COLO668 (cell line): ENCODE results near the gene AMFR.

Source experiments
- DNase-seq: peaks from one replicate; lab custom pipeline; 2025; ENCODE audit not compliant: unreplicated experiment; lab: John Stamatoyannopoulos, UW

AMFR gene

GRCh38 chr16:56425439-56425832 lies at the start of gene AMFR:
Gene AMFR, minus strand, starts transcription at chr16:56425545. Its CDS starts 218 bp downstream, at chr16:56425327.
- peak; percentile 83 for DNase-seq

- DNase-seq = no peak
Observed at GRCh38 chr16:56470666-56471065, 45.3 kb upstream of the AMFR start.

- no peak for DNase-seq
Observed at GRCh38 chr16:56470232-56470631, 44.9 kb upstream of the AMFR start.

DNA sequence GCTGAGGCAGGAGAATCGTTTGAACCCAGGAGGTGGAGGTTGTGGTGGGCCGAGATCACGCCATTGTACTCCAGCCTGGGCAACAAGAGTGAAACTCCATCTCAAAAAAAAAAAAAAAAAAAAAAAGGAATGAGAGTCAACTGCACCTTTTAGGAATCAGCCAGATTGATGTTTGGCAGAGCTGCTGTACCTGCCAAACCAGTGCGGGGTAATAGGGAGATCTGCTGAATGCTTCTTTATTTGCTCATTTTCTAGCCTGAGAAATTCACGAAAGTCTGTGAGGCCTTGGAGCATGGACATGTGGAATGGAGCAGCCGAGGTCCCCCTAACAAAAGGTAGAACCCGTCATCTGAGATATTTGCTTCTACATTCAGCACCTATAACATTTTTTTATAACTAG lies 44.4 kb upstream of the AMFR start:
- no peak for DNase-seq

- no peak for DNase-seq
Observed at GRCh38 chr16:56468800-56469199, 43.5 kb upstream of the AMFR start.

GRCh38 chr16:56466344-56466743 lies 41.0 kb upstream of the AMFR start:
- no peak for DNase-seq

DNA sequence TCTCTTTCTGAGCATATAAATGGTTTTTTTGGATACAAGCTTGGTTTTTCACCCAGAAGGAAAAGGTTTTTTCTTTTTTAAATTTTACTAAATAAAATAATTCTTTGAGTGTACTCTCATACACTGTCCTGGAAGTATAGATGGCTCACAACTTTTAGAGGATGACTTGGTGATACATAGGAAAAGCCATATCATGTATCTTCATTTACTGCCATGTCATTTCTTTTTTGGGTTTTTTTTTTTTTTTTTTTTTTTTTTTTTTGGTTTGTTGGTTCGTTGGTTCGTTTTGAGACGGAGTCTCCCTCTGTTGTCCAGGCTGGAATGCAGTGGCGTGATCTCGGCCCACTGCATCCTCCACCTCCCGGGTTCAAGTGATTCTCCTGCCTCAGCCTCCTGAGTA lies 37.8 kb upstream of the AMFR start:
- DNase-seq = no peak

GRCh38 chr16:56462064-56462796 lies 36.9 kb upstream of the AMFR start:
- DNase-seq = no peak

- no peak for DNase-seq
Observed at GRCh38 chr16:56460101-56460500, 34.8 kb upstream of the AMFR start.

- no peak for DNase-seq
Observed at GRCh38 chr16:56457927-56458470, 32.7 kb upstream of the AMFR start.

DNA sequence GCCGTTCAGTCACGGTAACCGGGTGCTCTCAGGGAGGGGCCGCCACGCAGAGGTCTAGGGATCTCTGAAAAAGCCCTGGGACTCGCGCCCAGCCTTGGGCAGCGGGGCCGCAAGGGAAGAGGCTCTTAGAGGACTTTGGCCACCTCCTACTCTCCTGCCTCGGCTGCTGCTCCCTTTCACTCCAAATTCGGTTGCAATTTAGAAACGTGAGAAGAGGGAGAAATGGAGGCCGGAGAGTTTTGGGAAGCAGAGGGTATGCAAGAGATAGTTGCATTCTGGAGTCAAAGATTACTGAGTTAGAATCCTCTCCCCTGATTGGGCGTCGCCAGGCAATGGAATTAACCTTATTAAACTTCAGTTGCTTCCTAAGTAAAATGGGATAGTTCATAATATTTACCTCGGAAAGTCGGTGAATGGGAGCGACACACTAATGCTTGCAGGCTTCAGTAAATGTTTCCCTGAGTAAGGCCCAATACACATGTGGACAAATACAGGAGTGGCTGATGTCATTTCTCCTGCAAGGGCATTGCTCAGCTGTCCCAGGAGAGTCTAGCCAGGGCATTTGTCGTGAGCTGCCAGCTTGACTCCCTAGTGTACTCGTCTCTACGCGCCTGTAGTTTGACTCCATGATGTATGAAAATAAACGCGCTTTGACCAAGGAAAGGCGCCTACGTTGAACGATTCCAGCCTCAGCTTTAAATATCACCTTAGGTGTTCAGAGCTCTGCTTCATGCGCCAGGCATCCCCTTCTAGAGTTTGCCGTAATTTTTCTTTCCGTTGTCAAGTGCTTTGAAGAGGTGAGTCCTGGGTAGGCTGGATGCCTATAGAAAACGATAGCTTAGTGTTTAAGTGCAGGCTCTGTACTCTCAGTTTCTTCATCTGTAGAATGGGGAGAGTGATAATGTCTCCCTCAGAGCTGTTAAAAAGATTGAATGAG lies 26.7 kb upstream of the AMFR start:
- DNase-seq = peak; percentile 37

DNA sequence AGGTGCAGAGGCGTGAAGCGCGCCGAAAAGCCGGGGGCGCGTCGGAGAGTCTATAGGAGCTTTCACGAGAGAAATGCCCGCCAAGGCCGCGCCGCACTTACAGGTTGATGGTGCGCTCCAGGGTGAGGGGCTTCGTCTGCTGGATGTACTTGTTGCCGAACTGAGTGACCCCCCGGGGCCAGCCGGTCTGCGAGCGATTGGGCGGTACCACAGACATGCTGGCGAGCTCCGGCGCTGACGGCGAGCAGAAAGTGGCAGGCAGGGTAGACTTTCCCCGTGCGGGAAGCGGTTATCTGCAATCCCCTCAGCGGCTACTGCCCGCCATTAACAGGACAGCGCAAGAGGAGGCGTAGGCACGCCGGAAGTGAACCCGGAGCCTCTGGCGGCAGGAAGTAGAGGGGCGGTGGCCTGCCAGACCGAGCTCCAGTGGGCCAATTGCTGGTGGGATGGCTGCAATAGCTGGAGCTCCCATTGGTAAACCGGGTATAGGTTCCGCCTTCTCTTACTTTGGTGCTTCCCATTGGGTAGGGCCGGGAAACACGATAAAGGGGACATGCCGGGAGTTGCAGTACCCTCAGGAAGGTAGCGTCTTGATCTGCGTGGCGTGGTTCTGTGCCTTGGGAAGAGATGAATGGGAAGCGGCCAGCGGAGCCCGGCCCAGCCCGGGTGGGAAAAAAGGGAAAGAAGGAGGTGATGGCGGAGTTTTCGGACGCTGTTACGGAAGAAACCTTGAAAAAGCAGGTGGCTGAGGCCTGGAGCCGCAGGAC lies 25.8 kb upstream of the AMFR start, which contains the start of the genes NUDT21 and OGFOD1:
NUDT21 (minus strand) TSS at position 347 of the 767 bp plus-strand sequence; CDS start at position 217, 130 bp downstream.
OGFOD1 (plus strand) TSS at position 569 of the 767 bp plus-strand sequence; CDS start at position 628, 59 bp downstream.
- DNase-seq = peak; percentile 91

GRCh38 chr16:56450275-56450985 lies 25.1 kb upstream of the AMFR start:
- DNase-seq = no peak

- no peak for DNase-seq
Observed at GRCh38 chr16:56448005-56448404, 22.7 kb upstream of the AMFR start.

GRCh38 chr16:56447286-56447685 lies 21.9 kb upstream of the AMFR start:
- no peak for DNase-seq

DNA sequence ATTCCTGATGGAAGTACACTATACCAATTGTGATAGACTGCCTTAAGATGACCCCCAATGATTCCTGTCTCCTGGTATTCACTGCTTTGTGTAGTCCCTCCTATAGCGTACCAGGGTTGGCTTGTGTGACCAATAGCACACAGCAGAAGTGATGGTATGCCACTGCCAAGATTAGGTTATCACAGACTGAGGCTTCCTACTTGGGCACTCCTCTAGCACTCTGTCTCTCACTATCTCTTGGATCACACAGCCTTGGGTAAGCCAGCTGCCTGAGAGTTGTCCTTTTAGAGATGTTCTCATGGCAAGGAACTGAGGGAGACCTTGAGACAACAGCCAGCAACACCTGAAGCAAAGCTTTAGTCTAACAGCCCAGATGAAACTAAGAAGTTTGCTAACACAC lies 12.7 kb upstream of the AMFR start:
- DNase-seq = no peak

GRCh38 chr16:56436258-56436657 lies 10.9 kb upstream of the AMFR start:
- no peak for DNase-seq

DNA sequence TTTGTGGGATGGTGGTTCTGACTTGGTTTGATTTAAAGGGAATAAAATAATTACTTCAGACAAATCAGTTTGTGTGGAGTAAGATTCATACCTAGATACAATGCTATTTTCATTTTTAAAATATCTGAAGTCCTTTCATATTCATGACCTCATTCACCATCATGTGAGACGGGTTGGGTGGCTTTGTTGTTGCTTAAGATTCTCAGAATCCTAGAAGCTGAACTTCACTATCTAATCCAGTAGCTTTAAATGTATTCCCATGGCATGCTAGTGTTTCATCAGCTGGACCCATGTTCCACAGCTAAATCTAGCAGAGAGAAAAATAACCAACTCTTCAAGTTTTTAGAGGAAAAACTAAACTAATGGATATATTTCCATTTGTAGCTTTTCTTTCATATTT lies 2.7 kb upstream of the AMFR start:
- DNase-seq = no peak

GRCh38 chr16:56426585-56426984 lies 1.2 kb upstream of the AMFR start:
- no peak for DNase-seq

GRCh38 chr16:56424791-56425438 lies 430 bp downstream of the AMFR start:
- peak; percentile 29 for DNase-seq
